Measurements from ENCODE around the gene STARD8. TPM values are rescaled to one million over a fixed set of nuclear protein-coding genes. Genes with fewer than 3 reads are reported as not detected.

STARD8 gene
- total RNA-seq, 1 experiment from 2014 or later: 0.91 TPM

GRCh38 chrX:68743754-68744153, 96.3 kb downstream of the STARD8 start:
- H3K27me3 ChIP-seq (ENCODE audit: low read length): no peaks in the 10 kb centered on the region
- no TSS peak for BruUV-seq (replicated peaks)
- ChIA-PET CTCF (no interaction called here), POLR2A (ENCODE audit: unreplicated experiment) (no interaction called here)
- no peaks in the 10 kb centered on the region for H3K79me2 ChIP-seq (ENCODE audit: low read length)
- H2AFZ ChIP-seq (ENCODE audit: low read length): no peak overlapping the region
- H3K36me3 ChIP-seq (ENCODE audit: low read depth, low read length): no peaks in the 10 kb centered on the region
- H3F3A ChIP-seq (ENCODE audit: low read length, unreplicated experiment): no peaks in the 10 kb centered on the region
- H4K20me1 ChIP-seq (ENCODE audit: low read length): no peaks in the 10 kb centered on the region
- H3K4me1 ChIP-seq (ENCODE audit: insufficient read depth, low read length): no peaks in the 10 kb centered on the region
- DNase-seq (no peak), ATAC-seq (no peak)
- intact Hi-C loops (cut with micrococcal nuclease): no loop called here
- H3K9me2 ChIP-seq (replicated peaks; ENCODE audit: low read length): no peaks in the 10 kb centered on the region
- TF ChIP-seq EZH2 (IDR thresholded peaks at IDR 0.05; ENCODE audit: low read length, unreplicated experiment) (no peak), EZH2phosphoT487 (IDR thresholded peaks at IDR 0.05; ENCODE audit: borderline replicate concordance, low read length) (no peak), CTCF (conservative IDR thresholded peaks at IDR 0.05; ENCODE audit: low read depth, low read length) (no peak)
- H3K4me2 ChIP-seq (ENCODE audit: low read length): no peak overlapping the region
- H3K9me3 ChIP-seq (ENCODE audit: low read length): no peaks in the 10 kb centered on the region
- H3K4me3 ChIP-seq (ENCODE audit: low read length): no peak overlapping the region
- no peak overlapping the region for H3K27ac ChIP-seq (ENCODE audit: low read length)
- H3K9ac ChIP-seq (ENCODE audit: low read length): no peak overlapping the region

GRCh38 chrX:68746988-68747387, 99.5 kb downstream of the STARD8 start:
- no peak for ATAC-seq
- intact Hi-C loops (cut with micrococcal nuclease): no loop called here
- no TSS peak for BruUV-seq (replicated peaks)
- Histone ChIP-seq H3K4me3 (ENCODE audit: low read length) (no peak overlapping the region), H3K36me3 (ENCODE audit: low read depth, low read length) (no peaks in the 10 kb centered on the region), H3K4me1 (ENCODE audit: insufficient read depth, low read length) (no peaks in the 10 kb centered on the region), H3K27me3 (ENCODE audit: low read length) (no peaks in the 10 kb centered on the region), H3K79me2 (ENCODE audit: low read length) (no peaks in the 10 kb centered on the region), H3K9me2 (replicated peaks; ENCODE audit: low read length) (no peaks in the 10 kb centered on the region), H3K4me2 (ENCODE audit: low read length) (no peak overlapping the region), H2AFZ (ENCODE audit: low read length) (no peak overlapping the region), H3K27ac (ENCODE audit: low read length) (no peak overlapping the region), H3K9me3 (ENCODE audit: low read length) (no peaks in the 10 kb centered on the region), H4K20me1 (ENCODE audit: low read length) (no peaks in the 10 kb centered on the region), H3K9ac (ENCODE audit: low read length) (no peak overlapping the region), H3F3A (ENCODE audit: low read length, unreplicated experiment) (no peaks in the 10 kb centered on the region)
- ChIA-PET POLR2A (ENCODE audit: unreplicated experiment) (no interaction called here), CTCF (no interaction called here)
- no peak for DNase-seq
- TF ChIP-seq CTCF (conservative IDR thresholded peaks at IDR 0.05; ENCODE audit: low read depth, low read length) (no peak), EZH2 (IDR thresholded peaks at IDR 0.05; ENCODE audit: low read length, unreplicated experiment) (no peak), EZH2phosphoT487 (IDR thresholded peaks at IDR 0.05; ENCODE audit: borderline replicate concordance, low read length) (no peak)

GRCh38 chrX:68748030-68748429, 100.6 kb downstream of the STARD8 start:
- DNase-seq (no peak), ATAC-seq (no peak)
- BruUV-seq (replicated peaks): no TSS peak
- TF ChIP-seq EZH2phosphoT487 (IDR thresholded peaks at IDR 0.05; ENCODE audit: borderline replicate concordance, low read length) (no peak), EZH2 (IDR thresholded peaks at IDR 0.05; ENCODE audit: low read length, unreplicated experiment) (no peak), CTCF (conservative IDR thresholded peaks at IDR 0.05; ENCODE audit: low read depth, low read length) (no peak)
- Histone ChIP-seq H3K36me3 (ENCODE audit: low read depth, low read length) (no peaks in the 10 kb centered on the region), H3K4me2 (ENCODE audit: low read length) (no peak overlapping the region), H3K27me3 (ENCODE audit: low read length) (no peaks in the 10 kb centered on the region), H3K4me3 (ENCODE audit: low read length) (no peak overlapping the region), H2AFZ (ENCODE audit: low read length) (no peak overlapping the region), H3K27ac (ENCODE audit: low read length) (no peak overlapping the region), H3K9me3 (ENCODE audit: low read length) (no peaks in the 10 kb centered on the region), H3K9ac (ENCODE audit: low read length) (no peak overlapping the region), H3K9me2 (replicated peaks; ENCODE audit: low read length) (no peaks in the 10 kb centered on the region), H3K4me1 (ENCODE audit: insufficient read depth, low read length) (no peaks in the 10 kb centered on the region), H3F3A (ENCODE audit: low read length, unreplicated experiment) (no peaks in the 10 kb centered on the region), H3K79me2 (ENCODE audit: low read length) (no peaks in the 10 kb centered on the region), H4K20me1 (ENCODE audit: low read length) (no peaks in the 10 kb centered on the region)
- POLR2A ChIA-PET (ENCODE audit: unreplicated experiment): no interaction called here
- intact Hi-C loops (cut with micrococcal nuclease): no loop called here
- CTCF ChIA-PET: no interaction called here

Data from PC-3 (cell line).